ENCODE data around the gene S100A7A.

The S100A7A gene

DNA sequence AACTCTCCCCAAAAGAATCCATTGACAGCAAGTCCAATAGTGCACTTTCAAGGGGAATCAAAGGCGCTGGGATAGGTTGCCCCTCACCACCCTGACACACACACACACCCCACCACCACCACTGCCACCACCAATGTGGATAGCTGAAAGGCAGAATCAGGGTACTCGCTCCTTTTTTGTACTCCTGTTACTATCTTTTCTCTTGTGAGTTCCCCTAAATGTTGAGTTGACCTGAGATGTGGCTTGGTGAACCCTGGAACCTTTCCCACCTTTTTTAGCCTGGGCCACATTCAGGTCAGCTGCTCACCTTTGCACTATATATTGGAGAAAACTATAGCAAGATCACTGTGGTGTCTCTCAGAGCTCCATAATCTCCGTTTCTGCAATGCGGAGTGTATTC lies 29.3 kb upstream of the S100A7A start:
- H3K27me3 ChIP-seq (ENCODE audit: insufficient read depth, low read depth): no peaks in the 10 kb centered on the region; the same call in 1 of the 2 replicates
- H4K20me1 ChIP-seq (ENCODE audit: insufficient read depth): no peaks in the 10 kb centered on the region
- no peaks in the 10 kb centered on the region for H3K79me2 ChIP-seq (ENCODE audit: insufficient read depth, low read depth)
- H2AFZ ChIP-seq (ENCODE audit: low read depth): no peak overlapping the region
- no peaks in the 10 kb centered on the region for H3K4me1 ChIP-seq (ENCODE audit: low read depth, poor library complexity, severe bottlenecking)
- H3K9ac ChIP-seq: no peak overlapping the region
- H3K27ac ChIP-seq: no peak overlapping the region
- H3K4me3 ChIP-seq (IDR thresholded peaks at IDR 0.05; ENCODE audit: insufficient read depth, low read depth, low read length): no peak overlapping the region
- no peak overlapping the region for H3K4me2 ChIP-seq
- TF ChIP-seq, protein P1, sequence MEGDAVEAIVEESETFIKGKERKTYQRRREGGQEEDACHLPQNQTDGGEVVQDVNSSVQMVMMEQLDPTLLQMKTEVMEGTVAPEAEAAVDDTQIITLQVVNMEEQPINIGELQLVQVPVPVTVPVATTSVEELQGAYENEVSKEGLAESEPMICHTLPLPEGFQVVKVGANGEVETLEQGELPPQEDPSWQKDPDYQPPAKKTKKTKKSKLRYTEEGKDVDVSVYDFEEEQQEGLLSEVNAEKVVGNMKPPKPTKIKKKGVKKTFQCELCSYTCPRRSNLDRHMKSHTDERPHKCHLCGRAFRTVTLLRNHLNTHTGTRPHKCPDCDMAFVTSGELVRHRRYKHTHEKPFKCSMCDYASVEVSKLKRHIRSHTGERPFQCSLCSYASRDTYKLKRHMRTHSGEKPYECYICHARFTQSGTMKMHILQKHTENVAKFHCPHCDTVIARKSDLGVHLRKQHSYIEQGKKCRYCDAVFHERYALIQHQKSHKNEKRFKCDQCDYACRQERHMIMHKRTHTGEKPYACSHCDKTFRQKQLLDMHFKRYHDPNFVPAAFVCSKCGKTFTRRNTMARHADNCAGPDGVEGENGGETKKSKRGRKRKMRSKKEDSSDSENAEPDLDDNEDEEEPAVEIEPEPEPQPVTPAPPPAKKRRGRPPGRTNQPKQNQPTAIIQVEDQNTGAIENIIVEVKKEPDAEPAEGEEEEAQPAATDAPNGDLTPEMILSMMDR (conservative IDR thresholded peaks at IDR 0.05; ENCODE audit: low read depth, low read length): no peak
- H3K36me3 ChIP-seq (ENCODE audit: insufficient read depth): no peaks in the 10 kb centered on the region

DNA sequence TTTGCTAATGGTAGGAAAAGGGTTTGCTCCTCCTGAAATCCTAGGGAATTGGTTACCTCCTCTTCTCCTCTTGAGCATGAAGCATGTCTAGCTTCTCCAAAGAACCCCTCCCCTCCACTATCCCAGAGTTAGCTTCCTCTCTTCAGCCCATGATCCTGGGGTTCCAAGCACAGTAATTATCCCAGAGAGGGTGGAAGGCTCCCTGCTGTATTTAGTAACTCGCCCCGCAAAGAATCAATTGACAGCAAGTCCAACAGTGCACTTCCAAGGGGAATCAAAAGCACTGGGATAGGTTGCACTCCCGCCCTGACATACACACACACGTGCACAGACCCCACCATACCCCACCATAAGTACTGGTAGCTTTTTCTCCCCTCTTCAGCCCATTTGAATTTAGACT lies 28.5 kb upstream of the S100A7A start:
- TF ChIP-seq, protein P1 (conservative IDR thresholded peaks at IDR 0.05; ENCODE audit: low read depth, low read length): no peak
- Histone ChIP-seq H2AFZ (ENCODE audit: low read depth) (no peak overlapping the region), H3K27ac (no peak overlapping the region), H3K4me3 (IDR thresholded peaks at IDR 0.05; ENCODE audit: insufficient read depth, low read depth, low read length) (no peak overlapping the region), H3K79me2 (ENCODE audit: insufficient read depth, low read depth) (no peaks in the 10 kb centered on the region), H3K27me3 (ENCODE audit: insufficient read depth, low read depth) (no peaks in the 10 kb centered on the region; the same call in 1 of the 2 replicates), H4K20me1 (ENCODE audit: insufficient read depth) (no peaks in the 10 kb centered on the region), H3K36me3 (ENCODE audit: insufficient read depth) (no peaks in the 10 kb centered on the region), H3K4me2 (no peak overlapping the region), H3K4me1 (ENCODE audit: low read depth, poor library complexity, severe bottlenecking) (no peaks in the 10 kb centered on the region), H3K9ac (no peak overlapping the region)

DNA sequence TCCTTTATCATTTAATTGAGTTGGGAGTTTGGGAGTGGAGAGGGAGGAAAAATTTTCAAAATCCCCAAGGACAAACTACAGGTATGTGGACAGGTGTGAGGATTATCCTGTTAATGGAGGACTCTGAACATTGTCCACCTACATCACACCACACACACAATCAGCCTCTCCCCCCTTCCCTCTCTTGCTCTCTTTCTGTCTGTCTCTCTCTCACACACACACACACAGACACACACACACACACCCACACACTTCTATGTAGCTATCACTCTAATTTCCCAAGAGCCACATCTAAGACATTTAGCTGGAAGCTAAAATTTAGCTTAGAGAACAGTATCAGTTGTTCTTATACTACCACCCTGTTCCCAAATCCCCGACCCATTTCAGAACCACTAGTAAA lies 26.9 kb upstream of the S100A7A start:
- no peak overlapping the region for H2AFZ ChIP-seq (ENCODE audit: low read depth)
- no peak overlapping the region for H3K27ac ChIP-seq
- no peaks in the 10 kb centered on the region for H3K79me2 ChIP-seq (ENCODE audit: insufficient read depth, low read depth)
- no peak overlapping the region for H3K4me3 ChIP-seq (IDR thresholded peaks at IDR 0.05; ENCODE audit: insufficient read depth, low read depth, low read length)
- H3K9ac ChIP-seq: no peak overlapping the region
- TF ChIP-seq, protein P1 (conservative IDR thresholded peaks at IDR 0.05; ENCODE audit: low read depth, low read length): no peak
- no peaks in the 10 kb centered on the region for H3K36me3 ChIP-seq (ENCODE audit: insufficient read depth)
- no peaks in the 10 kb centered on the region; the same call in 1 of the 2 replicates for H3K27me3 ChIP-seq (ENCODE audit: insufficient read depth, low read depth)
- H4K20me1 ChIP-seq (ENCODE audit: insufficient read depth): no peaks in the 10 kb centered on the region
- no peaks in the 10 kb centered on the region for H3K4me1 ChIP-seq (ENCODE audit: low read depth, poor library complexity, severe bottlenecking)
- H3K4me2 ChIP-seq: no peak overlapping the region

DNA sequence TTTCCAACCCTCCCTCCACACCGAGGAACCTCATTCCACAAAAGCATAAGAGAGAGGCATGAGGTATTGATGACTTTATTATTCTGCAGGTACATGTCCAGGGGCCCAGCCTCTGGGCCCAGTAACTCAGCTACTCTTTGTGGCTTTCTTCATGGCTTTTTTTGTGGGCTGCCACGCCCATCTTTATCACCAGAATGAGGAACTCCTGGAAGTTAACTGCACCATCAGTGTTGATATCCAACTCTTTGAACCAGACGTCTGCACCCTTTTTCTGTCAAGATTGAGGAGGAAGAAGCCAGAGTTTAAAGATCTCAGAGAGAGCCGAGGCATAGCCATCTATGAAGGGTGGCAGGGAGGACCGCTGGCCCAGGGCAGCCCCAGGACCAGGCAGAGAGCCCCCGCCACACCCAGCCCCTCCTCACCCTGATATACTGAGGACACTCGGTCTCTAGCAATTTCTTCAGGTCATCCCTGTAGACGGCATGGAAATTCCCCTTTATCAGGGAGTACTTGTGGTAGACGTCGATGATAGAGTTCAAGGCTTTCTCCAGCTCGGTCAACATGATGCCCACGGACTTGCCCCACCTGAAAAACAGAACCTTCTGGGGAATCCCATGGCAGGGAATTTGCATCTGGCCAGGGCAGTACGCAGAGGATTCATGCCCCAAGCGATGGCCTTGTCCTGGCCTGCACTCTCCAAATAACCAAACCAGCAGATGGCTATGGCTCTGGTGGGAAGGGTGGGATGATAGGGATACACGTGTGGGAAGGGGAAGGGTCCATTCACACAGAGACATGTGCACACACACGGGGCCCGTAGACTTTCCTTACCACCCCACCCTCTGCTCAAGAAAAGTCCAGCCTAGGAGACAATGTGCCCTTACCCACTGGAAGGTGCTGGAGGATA lies 26.1 kb upstream of the S100A7A start:
- H3K4me2 ChIP-seq: no peak overlapping the region
- no peaks in the 10 kb centered on the region for H3K4me1 ChIP-seq (ENCODE audit: low read depth, poor library complexity, severe bottlenecking)
- H3K27me3 ChIP-seq (ENCODE audit: insufficient read depth, low read depth): no peaks in the 10 kb centered on the region; the same call in 1 of the 2 replicates
- H3K4me3 ChIP-seq (IDR thresholded peaks at IDR 0.05; ENCODE audit: insufficient read depth, low read depth, low read length): no peak overlapping the region
- H3K79me2 ChIP-seq (ENCODE audit: insufficient read depth, low read depth): no peaks in the 10 kb centered on the region
- no peak overlapping the region for H3K27ac ChIP-seq
- no peak overlapping the region for H2AFZ ChIP-seq (ENCODE audit: low read depth)
- no peaks in the 10 kb centered on the region for H4K20me1 ChIP-seq (ENCODE audit: insufficient read depth)
- H3K9ac ChIP-seq: no peak overlapping the region
- TF ChIP-seq, protein P1 (conservative IDR thresholded peaks at IDR 0.05; ENCODE audit: low read depth, low read length): no peak
- H3K36me3 ChIP-seq (ENCODE audit: insufficient read depth): no peaks in the 10 kb centered on the region
